OCI-LY1 (cell line): ENCODE results near the gene CYYR1.

Experiments used
- H2AFZ ChIP-seq: fragments of 200-600 bp; sonication (generic), shearing (Covaris generic); 2 replicates; pipeline ENCODE4 v1.6.0; 2014; ENCODE audit warnings: antibody characterized with exemption, mild to moderate bottlenecking, low read length
- H3F3A ChIP-seq: fragments of 200-600 bp; sonication (generic), shearing (Covaris generic); 2 replicates; pipeline ENCODE4 v1.6.0; 2014; ENCODE audit warnings: mild to moderate bottlenecking, antibody characterized with exemption, low read length, moderate library complexity; ENCODE audit not compliant: insufficient read depth
- H3K27ac ChIP-seq: fragments of 200-600 bp; sonication (generic); 2 replicates; pipeline ENCODE4 v1.5.1; 2014; ENCODE audit warnings: low read length, mixed run types, mild to moderate bottlenecking, low read depth; ENCODE audit not compliant: poor library complexity, severe bottlenecking
- H3K27me3 ChIP-seq: fragments of 200-600 bp; sonication (generic); 2 replicates; pipeline ENCODE4 v1.6.0; 2014; ENCODE audit warnings: antibody characterized with exemption, mild to moderate bottlenecking, low read length, moderate library complexity; ENCODE audit not compliant: insufficient read depth
- H3K36me3 ChIP-seq: fragments of 200-600 bp; sonication (generic); 2 replicates; pipeline ENCODE4 v1.6.1; 2014; ENCODE audit warnings: mild to moderate bottlenecking, antibody characterized with exemption, low read length, moderate library complexity, mixed read lengths; ENCODE audit not compliant: insufficient read depth
- H3K4me1 ChIP-seq: fragments of 200-600 bp; sonication (generic); 2 replicates; pipeline ENCODE4 v1.5.1; 2014; ENCODE audit warnings: mild to moderate bottlenecking, low read length, moderate library complexity; ENCODE audit not compliant: insufficient read depth, severe bottlenecking
- H3K4me2 ChIP-seq: fragments of 200-600 bp; sonication (generic), shearing (Covaris generic); 2 replicates; pipeline ENCODE4 v1.6.1; 2014; ENCODE audit warnings: low read length
- H3K4me3 ChIP-seq: fragments of 200-600 bp; sonication (generic); 2 replicates; pipeline ENCODE4 v1.5.1; 2014; ENCODE audit warnings: low read length, low read depth, mild to moderate bottlenecking, mixed read lengths; ENCODE audit not compliant: poor library complexity, severe bottlenecking
- H3K79me2 ChIP-seq: fragments of 200-600 bp; shearing (Covaris generic); 2 replicates; pipeline ENCODE4 v1.6.1; 2016; ENCODE audit warnings: mixed run types, low read length, mixed read lengths; ENCODE audit not compliant: insufficient read depth
- H3K9ac ChIP-seq: fragments of 200-600 bp; sonication (generic), shearing (Covaris generic); 2 replicates; pipeline ENCODE4 v1.6.1; 2014; ENCODE audit warnings: mild to moderate bottlenecking, low read length, mixed read lengths
- H3K9me2 ChIP-seq: fragments of 200-600 bp; sonication (generic), shearing (Covaris generic); 2 replicates; pipeline ENCODE4 v1.6.1; 2014; ENCODE audit warnings: low read depth, mild to moderate bottlenecking, low read length, mixed read lengths
- H3K9me3 ChIP-seq: fragments of 200-600 bp; shearing (Covaris generic); 2 replicates; pipeline ENCODE4 v1.6.1; 2014; ENCODE audit warnings: low read length, mixed read lengths
- H4K20me1 ChIP-seq: fragments of 200-600 bp; sonication (generic), shearing (Covaris generic); 2 replicates; pipeline ENCODE4 v1.6.0; 2016; ENCODE audit warnings: mild to moderate bottlenecking, low read length; ENCODE audit not compliant: insufficient read depth
- EZH2 ChIP-seq: fragments of 200-600 bp; sonication (generic), shearing (Covaris generic); IDR thresholded peaks from 2 replicates; pipeline ENCODE4 v1.8.0; 2017; ENCODE audit warnings: borderline replicate concordance, mixed run types, mild to moderate bottlenecking, antibody characterized with exemption, low read length, moderate library complexity, mixed read lengths
- TF ChIP-seq, protein P1 (sequence below): fragments of 200-600 bp; sonication (generic), shearing (Covaris generic); IDR thresholded peaks from 2 replicates; pipeline ENCODE4 v1.5.1; 2017; ENCODE audit warnings: mild to moderate bottlenecking, antibody characterized with exemption, low read length, moderate library complexity, mixed read lengths

CYYR1 gene

DNA sequence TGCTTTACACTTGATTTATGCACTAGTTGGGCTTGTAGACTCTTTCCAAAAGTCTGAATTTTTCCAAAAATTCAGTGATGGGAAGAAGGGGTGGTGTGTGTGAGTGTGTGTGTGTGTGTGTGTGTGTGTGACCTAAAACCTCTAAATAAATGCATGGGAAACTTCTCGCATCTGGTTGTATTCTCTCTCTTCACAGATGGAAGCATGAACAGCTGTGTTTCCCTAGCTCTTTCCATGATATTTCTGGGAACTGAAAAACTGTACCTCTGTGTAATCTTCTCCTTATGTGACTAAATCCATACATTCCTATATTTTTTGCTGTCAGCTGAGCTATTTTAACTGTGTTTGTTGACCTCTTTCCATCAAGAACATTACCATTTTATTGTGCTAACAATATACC lies 26.2 kb upstream of the CYYR1 start:
- no peaks in the 10 kb centered on the region for H3K27me3 ChIP-seq
- no peaks in the 10 kb centered on the region for H4K20me1 ChIP-seq

DNA sequence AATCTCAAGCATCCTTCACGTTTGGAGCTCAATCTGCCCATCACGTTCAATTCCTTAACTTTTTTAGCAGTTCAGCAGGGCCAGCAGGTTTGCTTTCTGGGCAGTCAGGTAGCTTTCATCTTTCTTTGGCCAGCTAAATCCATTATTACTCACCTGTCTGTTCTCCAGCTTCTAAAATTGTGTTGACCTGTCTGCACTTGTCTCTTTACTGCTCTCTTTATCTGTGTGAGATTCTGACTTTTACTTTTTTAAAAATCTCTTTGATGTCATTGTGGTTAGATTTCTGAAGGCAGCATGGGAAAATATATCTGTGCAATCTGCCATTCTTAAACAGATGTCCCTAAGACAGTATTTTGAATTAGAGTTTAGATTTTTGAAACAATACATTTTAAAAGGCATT lies 24.9 kb upstream of the CYYR1 start:
- Histone ChIP-seq H3K79me2 (no peaks in the 10 kb centered on the region), H3K36me3 (no peaks in the 10 kb centered on the region), H3K27me3 (no peaks in the 10 kb centered on the region), H3F3A (no peaks in the 10 kb centered on the region), H3K27ac (no peak overlapping the region), H3K9ac (no peak overlapping the region), H3K9me3 (no peaks in the 10 kb centered on the region), H2AFZ (no peak overlapping the region), H4K20me1 (no peaks in the 10 kb centered on the region), H3K4me1 (no peaks in the 10 kb centered on the region), H3K4me3 (no peak overlapping the region), H3K9me2 (no peaks in the 10 kb centered on the region), H3K4me2 (no peak overlapping the region)
- TF ChIP-seq, protein P1, sequence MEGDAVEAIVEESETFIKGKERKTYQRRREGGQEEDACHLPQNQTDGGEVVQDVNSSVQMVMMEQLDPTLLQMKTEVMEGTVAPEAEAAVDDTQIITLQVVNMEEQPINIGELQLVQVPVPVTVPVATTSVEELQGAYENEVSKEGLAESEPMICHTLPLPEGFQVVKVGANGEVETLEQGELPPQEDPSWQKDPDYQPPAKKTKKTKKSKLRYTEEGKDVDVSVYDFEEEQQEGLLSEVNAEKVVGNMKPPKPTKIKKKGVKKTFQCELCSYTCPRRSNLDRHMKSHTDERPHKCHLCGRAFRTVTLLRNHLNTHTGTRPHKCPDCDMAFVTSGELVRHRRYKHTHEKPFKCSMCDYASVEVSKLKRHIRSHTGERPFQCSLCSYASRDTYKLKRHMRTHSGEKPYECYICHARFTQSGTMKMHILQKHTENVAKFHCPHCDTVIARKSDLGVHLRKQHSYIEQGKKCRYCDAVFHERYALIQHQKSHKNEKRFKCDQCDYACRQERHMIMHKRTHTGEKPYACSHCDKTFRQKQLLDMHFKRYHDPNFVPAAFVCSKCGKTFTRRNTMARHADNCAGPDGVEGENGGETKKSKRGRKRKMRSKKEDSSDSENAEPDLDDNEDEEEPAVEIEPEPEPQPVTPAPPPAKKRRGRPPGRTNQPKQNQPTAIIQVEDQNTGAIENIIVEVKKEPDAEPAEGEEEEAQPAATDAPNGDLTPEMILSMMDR: no peak
- TF ChIP-seq EZH2: no peak

More for the DNA sequence above, 26.2 kb upstream of the CYYR1 start:
- Histone ChIP-seq H3K4me2 (no peak overlapping the region), H3K9me2 (no peaks in the 10 kb centered on the region), H3F3A (no peaks in the 10 kb centered on the region), H3K4me3 (no peak overlapping the region), H3K27ac (no peak overlapping the region), H3K79me2 (no peaks in the 10 kb centered on the region), H2AFZ (no peak overlapping the region), H3K9ac (no peak overlapping the region), H3K4me1 (no peaks in the 10 kb centered on the region), H3K9me3 (no peaks in the 10 kb centered on the region), H3K36me3 (no peaks in the 10 kb centered on the region)
- TF ChIP-seq EZH2: no peak
- TF ChIP-seq, protein P1: no peak

DNA sequence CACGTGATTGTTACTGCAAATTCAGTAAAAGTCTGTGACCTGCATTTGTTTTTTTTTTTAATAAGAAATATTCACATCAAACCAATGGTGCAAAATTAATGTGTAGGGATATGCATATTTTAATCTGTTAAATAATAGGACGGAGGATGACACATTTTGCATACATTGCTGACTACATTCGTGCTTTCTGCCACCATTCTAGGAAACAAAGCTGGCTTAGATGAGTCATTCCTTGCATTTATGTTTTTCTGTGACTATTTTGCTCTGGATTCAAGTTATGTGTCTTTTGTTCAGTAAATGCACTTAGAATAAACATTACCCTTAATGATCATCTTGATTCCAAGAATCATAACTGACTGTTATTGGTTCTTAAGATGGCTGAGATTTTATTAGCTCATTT lies 23.9 kb upstream of the CYYR1 start:
- no peaks in the 10 kb centered on the region for H3K36me3 ChIP-seq
- no peaks in the 10 kb centered on the region for H4K20me1 ChIP-seq
- H3K4me2 ChIP-seq: no peak overlapping the region
- H3K4me3 ChIP-seq: no peak overlapping the region
- no peak overlapping the region for H2AFZ ChIP-seq
- H3K9ac ChIP-seq: no peak overlapping the region
- H3F3A ChIP-seq: no peaks in the 10 kb centered on the region
- no peaks in the 10 kb centered on the region for H3K79me2 ChIP-seq
- no peaks in the 10 kb centered on the region for H3K9me3 ChIP-seq
- H3K27ac ChIP-seq: no peak overlapping the region
- TF ChIP-seq, protein P1: no peak
- TF ChIP-seq EZH2: no peak
- no peaks in the 10 kb centered on the region for H3K27me3 ChIP-seq
- H3K9me2 ChIP-seq: no peaks in the 10 kb centered on the region
- no peaks in the 10 kb centered on the region for H3K4me1 ChIP-seq
